HT-29 (cell line): ENCODE measurements around the gene C2orf78. TPM values are rescaled to one million over a fixed set of nuclear protein-coding genes. Genes with fewer than 3 reads are reported as not detected.
"Not testable (repeated sequence)": the region's sequence is repeated elsewhere in the genome, so short reads cannot be mapped to it uniquely, and the experiment has no call there.

Experiments used
- DNase-seq: peaks from one replicate; pipeline ENCODE4 v3.0.0-alpha.2; 2015; ENCODE audit warnings: low spot score
- total RNA-seq: library from RNA; depleted of rRNA; stranded (reverse); fragments of >200 nt; shearing (Covaris generic); gene quantifications from 2 replicates; pipeline ENCODE4 v1.2.3, GENCODE V29; 2014

C2orf78 gene
- total RNA-seq, 1 experiment from 2014 or later, result not detected

GRCh38 chr2:73779467-73780236, 4.3 kb upstream of the C2orf78 start, which contains the start of gene DUSP11:
Gene DUSP11, minus strand, starts transcription at chr2:73780103. Its CDS starts 129 bp downstream, at chr2:73779974.
- DNase-seq, result peak; percentile 99

GRCh38 chr2:73780237-73780582, 3.8 kb upstream of the C2orf78 start:
- no peak for DNase-seq

- not testable (repeated sequence) for DNase-seq
Measured at GRCh38 chr2:73783402-73783801, 581 bp upstream of the C2orf78 start.

GRCh38 chr2:73811878-73812277, 27.9 kb downstream of the C2orf78 start:
- DNase-seq, result no peak

GRCh38 chr2:73812635-73813034, 28.7 kb downstream of the C2orf78 start:
- DNase-seq, result no peak

GRCh38 chr2:73818296-73818695, 34.3 kb downstream of the C2orf78 start:
- no peak for DNase-seq

- no peak for DNase-seq
Measured at GRCh38 chr2:73821227-73821626, 37.2 kb downstream of the C2orf78 start.

- DNase-seq, result no peak
Measured at GRCh38 chr2:73821669-73822068, 37.7 kb downstream of the C2orf78 start.

GRCh38 chr2:73822276-73822675, 38.3 kb downstream of the C2orf78 start:
- no peak for DNase-seq

- DNase-seq, result no peak
Measured at GRCh38 chr2:73822991-73823390, 39.0 kb downstream of the C2orf78 start.

GRCh38 chr2:73823416-73823815, 39.4 kb downstream of the C2orf78 start:
- no peak for DNase-seq

GRCh38 chr2:73823916-73824523, 40.0 kb downstream of the C2orf78 start:
- DNase-seq, result peak; percentile 82

- DNase-seq, result no peak
Measured at GRCh38 chr2:73825408-73825807, 41.4 kb downstream of the C2orf78 start.

GRCh38 chr2:73827018-73827417, 43.0 kb downstream of the C2orf78 start:
- DNase-seq, result peak; percentile 49

- DNase-seq, result no peak
Measured at GRCh38 chr2:73827660-73828388, 43.8 kb downstream of the C2orf78 start.

- no peak for DNase-seq
Measured at GRCh38 chr2:73828389-73828817, 44.4 kb downstream of the C2orf78 start.

- DNase-seq, result peak; percentile 97
Measured at GRCh38 chr2:73828818-73829570, 45.0 kb downstream of the C2orf78 start, which contains the start of gene STAMBP. Gene STAMBP, plus strand, starts transcription at chr2:73828961. Its CDS starts 1,896 bp downstream, at chr2:73830857.

GRCh38 chr2:73830871-73831401, 47.0 kb downstream of the C2orf78 start:
- DNase-seq, result no peak

GRCh38 chr2:73832930-73833329, 48.9 kb downstream of the C2orf78 start:
- no peak for DNase-seq

GRCh38 chr2:73836141-73836943, 52.4 kb downstream of the C2orf78 start:
- DNase-seq, result no peak
